GM12873 (cell line): ENCODE measurements around the gene HSD11B1L.

Source experiments
- TF ChIP-seq, protein P1 (sequence below): IDR thresholded peaks from 2 replicates; pipeline ENCODE4 v1.5.1; 2012; ENCODE audit warnings: low read depth, mild to moderate bottlenecking, moderate library complexity, low read length, control low read depth; ENCODE audit not compliant: insufficient read depth; ENCODE audit errors: missing control alignments

Gene HSD11B1L

GRCh38 chr19:5680084-5680436, 767 bp upstream of the HSD11B1L start:
- TF ChIP-seq, protein P1, sequence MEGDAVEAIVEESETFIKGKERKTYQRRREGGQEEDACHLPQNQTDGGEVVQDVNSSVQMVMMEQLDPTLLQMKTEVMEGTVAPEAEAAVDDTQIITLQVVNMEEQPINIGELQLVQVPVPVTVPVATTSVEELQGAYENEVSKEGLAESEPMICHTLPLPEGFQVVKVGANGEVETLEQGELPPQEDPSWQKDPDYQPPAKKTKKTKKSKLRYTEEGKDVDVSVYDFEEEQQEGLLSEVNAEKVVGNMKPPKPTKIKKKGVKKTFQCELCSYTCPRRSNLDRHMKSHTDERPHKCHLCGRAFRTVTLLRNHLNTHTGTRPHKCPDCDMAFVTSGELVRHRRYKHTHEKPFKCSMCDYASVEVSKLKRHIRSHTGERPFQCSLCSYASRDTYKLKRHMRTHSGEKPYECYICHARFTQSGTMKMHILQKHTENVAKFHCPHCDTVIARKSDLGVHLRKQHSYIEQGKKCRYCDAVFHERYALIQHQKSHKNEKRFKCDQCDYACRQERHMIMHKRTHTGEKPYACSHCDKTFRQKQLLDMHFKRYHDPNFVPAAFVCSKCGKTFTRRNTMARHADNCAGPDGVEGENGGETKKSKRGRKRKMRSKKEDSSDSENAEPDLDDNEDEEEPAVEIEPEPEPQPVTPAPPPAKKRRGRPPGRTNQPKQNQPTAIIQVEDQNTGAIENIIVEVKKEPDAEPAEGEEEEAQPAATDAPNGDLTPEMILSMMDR = no peak

DNA sequence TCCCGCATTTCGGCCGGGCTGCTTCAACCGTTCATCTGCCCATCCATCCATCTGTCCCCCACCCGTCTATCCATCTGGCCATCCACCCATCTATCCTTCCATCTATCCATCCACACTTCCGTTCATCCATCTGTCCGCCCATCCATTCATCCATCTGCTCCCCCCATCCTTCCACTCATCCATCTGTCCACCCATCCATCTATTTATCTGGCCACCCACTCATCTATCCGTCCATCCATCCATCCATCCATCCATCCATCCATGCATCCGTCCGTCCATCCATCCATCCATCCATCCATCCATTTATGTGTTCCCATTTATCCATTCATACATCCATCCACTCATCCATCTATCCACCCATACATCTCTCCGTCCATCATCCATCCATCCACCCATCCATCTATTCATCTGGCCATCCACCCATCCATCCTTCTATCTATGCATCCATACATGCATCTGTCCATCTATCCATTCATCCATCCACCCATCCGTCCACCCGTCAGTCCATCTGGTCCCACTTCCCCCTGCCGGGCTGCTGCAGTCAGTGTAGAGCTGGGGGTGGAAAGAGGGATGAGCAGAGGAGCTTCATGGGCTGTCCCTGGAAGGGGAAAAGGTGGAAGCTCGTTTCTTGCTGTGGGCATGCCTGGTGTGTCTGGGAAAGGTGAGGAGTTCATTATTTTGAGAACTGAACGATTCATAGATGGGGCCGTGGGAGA, 722 bp downstream of the HSD11B1L start:
- TF ChIP-seq, protein P1 = no peak

DNA sequence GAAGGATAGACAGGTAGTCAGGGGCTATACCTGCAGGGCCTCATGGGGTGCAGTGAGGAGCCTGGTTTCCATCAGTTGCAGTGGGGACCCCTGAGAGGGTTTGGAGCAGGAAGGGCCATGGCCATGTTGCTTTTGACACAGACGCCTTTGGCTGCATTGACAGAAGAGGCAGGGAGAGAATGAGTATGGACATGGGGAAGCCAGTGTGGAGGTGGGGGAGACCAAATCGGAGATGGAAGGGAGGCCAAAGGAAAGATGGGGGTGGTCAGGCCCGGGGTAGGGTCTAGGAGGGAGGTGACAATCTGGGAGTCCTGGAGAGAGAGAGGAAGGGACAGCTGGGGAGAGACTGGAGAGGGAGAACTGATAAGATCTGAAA, 1.3 kb downstream of the HSD11B1L start:
- TF ChIP-seq, protein P1 = no peak

GRCh38 chr19:5683177-5683886, 2.5 kb downstream of the HSD11B1L start:
- TF ChIP-seq, protein P1 = no peak

GRCh38 chr19:5684694-5685430, 4.0 kb downstream of the HSD11B1L start:
- TF ChIP-seq, protein P1 = no peak

DNA sequence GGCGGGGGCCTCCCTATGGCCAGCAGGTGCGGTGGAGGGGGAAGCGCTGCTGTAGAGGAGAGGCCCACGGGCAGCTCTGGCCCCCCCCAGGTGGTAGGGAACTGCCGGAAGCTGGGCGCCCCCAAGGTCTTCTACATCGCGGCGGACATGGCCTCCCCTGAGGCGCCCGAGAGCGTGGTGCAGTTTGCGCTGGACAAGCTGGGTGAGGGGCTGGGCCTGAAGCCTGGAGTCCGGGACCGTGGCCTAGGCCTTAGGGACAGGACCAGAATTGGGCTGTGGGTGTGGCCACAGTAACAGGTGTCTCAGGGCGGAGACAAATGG, 5.5 kb downstream of the HSD11B1L start:
- TF ChIP-seq, protein P1 = no peak

- TF ChIP-seq, protein P1 = peak; percentile 86
Observed at GRCh38 chr19:5686647-5687359, 6.0 kb downstream of the HSD11B1L start.
